Keratinocyte (primary cell): ENCODE results near the gene SEZ6L2.

Experiments
- CTCF ChIP-seq, 3 experiments: IDR thresholded peaks in 1 of 3; conservative IDR thresholded peaks in 1 of 3; optimal IDR thresholded peaks in 1 of 3; 2 replicates in 2 of 3; 3 replicates in 1 of 3; pipeline versions ENCODE3 to v1.5.1; 2011; ENCODE audit warnings: low read length in 3 of 3, mild to moderate bottlenecking in 3 of 3, moderate library complexity in 2 of 3, control low read depth in 1 of 3, inconsistent platforms in 1 of 3; ENCODE audit not compliant: insufficient read depth in 2 of 3; ENCODE audit errors: extremely low read depth in 1 of 3
- EZH2 ChIP-seq: IDR thresholded peaks from one replicate; pipeline ENCODE4 v1.6.1; 2012; ENCODE audit warnings: inconsistent platforms, mild to moderate bottlenecking, low read length, moderate library complexity

GRCh38 chr16:29848420-29849297, 50.7 kb downstream of the SEZ6L2 start:
- TF ChIP-seq CTCF (optimal IDR thresholded peaks at IDR 0.05 in 1 of 3, IDR thresholded peaks at IDR 0.05 in 1 of 3, conservative IDR thresholded peaks at IDR 0.05 in 1 of 3; ENCODE audit: extremely low read depth in 1 of 3, insufficient read depth in 2 of 3, low read length in 3 of 3), result peak; percentile 90 to 97 (median 97)
- no peak for TF ChIP-seq EZH2
